Raji (cell line): ENCODE results near the gene PPHLN1.

Experiments used
- POLR2A ChIP-seq: IDR thresholded peaks from 2 replicates; pipeline ENCODE4 v1.6.1; 2011; ENCODE audit warnings: low read depth, low read length, control low read depth; ENCODE audit not compliant: insufficient read depth

PPHLN1 gene

GRCh38 chr12:42299392-42300308 lies 26.3 kb upstream of the PPHLN1 start:
- no peak for TF ChIP-seq POLR2A

GRCh38 chr12:42306297-42306696 lies 19.7 kb upstream of the PPHLN1 start:
- no peak for TF ChIP-seq POLR2A

GRCh38 chr12:42308390-42308789 lies 17.6 kb upstream of the PPHLN1 start:
- no peak for TF ChIP-seq POLR2A

GRCh38 chr12:42309996-42310395 lies 16.0 kb upstream of the PPHLN1 start:
- no peak for TF ChIP-seq POLR2A

GRCh38 chr12:42315108-42315507 lies 10.9 kb upstream of the PPHLN1 start:
- TF ChIP-seq POLR2A, result no peak

GRCh38 chr12:42320796-42321195 lies 5.2 kb upstream of the PPHLN1 start:
- TF ChIP-seq POLR2A, result no peak

- no peak for TF ChIP-seq POLR2A
Observed at GRCh38 chr12:42322567-42322966, 3.4 kb upstream of the PPHLN1 start.

- TF ChIP-seq POLR2A, result no peak
Observed at GRCh38 chr12:42323856-42324255, 2.1 kb upstream of the PPHLN1 start.

GRCh38 chr12:42325326-42325652 lies 678 bp upstream of the PPHLN1 start:
- TF ChIP-seq POLR2A, result no peak

- TF ChIP-seq POLR2A, result no peak
Observed at GRCh38 chr12:42326541-42327226, 717 bp downstream of the PPHLN1 start.

GRCh38 chr12:42327227-42327590 lies 1.2 kb downstream of the PPHLN1 start:
- TF ChIP-seq POLR2A, result no peak

GRCh38 chr12:42332301-42333285 lies 6.6 kb downstream of the PPHLN1 start:
- TF ChIP-seq POLR2A, result no peak

- TF ChIP-seq POLR2A, result no peak
Observed at GRCh38 chr12:42336286-42336685, 10.3 kb downstream of the PPHLN1 start.

GRCh38 chr12:42338280-42338679 lies 12.3 kb downstream of the PPHLN1 start:
- no peak for TF ChIP-seq POLR2A

- TF ChIP-seq POLR2A, result no peak
Observed at GRCh38 chr12:42342028-42342427, 16.1 kb downstream of the PPHLN1 start.
